GM12873 (cell line): ENCODE data around the gene CLCN5.

ENCODE experiments used
- TF ChIP-seq, protein P1 (sequence below): IDR thresholded peaks from 2 replicates; pipeline ENCODE4 v1.5.1; 2012; ENCODE audit warnings: low read depth, mild to moderate bottlenecking, moderate library complexity, low read length, control low read depth; ENCODE audit not compliant: insufficient read depth; ENCODE audit errors: missing control alignments

The CLCN5 gene

DNA sequence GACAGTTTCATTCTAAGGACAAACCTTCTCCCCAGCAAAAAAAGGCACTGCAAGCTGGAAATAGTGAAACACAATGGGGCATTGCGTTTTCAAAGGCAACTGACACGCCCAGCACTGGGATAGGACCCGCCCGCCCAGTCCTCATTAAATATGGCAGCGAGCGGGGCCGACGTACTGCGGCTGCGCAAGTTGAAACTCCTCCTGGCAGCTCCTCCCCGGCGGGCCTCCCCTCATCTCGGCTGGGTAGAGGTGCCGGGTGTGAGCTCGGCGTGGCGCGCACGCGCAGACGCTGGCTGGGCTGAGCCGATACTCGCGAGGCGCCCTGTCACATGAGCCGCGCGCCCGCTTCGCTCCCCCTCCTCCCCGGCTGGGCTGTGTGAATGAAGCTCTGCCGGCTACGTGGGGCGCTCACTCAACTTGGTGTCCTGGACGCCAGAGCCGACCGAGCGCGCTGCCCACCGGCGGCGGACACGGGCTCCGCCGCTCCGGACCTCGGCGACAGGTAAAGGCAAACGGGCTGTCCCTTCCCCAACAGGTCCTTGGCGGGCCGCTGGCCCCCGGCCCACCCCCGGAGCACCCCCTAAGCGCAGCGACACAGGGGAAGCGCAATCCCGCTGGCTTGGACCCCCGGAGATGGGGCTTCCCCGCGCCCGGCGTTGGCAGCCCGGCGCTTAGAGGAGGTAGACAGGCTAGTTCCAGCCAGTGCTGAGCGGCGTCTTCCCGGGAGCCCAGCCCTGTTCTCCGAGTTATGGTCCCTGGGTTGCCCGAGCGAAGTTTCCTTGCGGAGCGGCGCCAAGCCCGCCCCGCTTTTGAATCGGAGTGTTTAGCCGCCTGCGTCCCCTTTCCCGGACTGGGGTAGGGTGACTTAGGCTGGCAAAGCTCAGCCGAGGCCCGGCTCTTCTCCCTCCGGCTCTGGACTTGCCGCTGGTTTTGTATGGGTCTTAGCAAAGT is at the start of gene CLCN5:
Gene CLCN5 (plus strand): TSS at position 306 of the 951 bp plus-strand sequence. CDS start 2,703 bp downstream, outside the sequence.
- TF ChIP-seq, protein P1, sequence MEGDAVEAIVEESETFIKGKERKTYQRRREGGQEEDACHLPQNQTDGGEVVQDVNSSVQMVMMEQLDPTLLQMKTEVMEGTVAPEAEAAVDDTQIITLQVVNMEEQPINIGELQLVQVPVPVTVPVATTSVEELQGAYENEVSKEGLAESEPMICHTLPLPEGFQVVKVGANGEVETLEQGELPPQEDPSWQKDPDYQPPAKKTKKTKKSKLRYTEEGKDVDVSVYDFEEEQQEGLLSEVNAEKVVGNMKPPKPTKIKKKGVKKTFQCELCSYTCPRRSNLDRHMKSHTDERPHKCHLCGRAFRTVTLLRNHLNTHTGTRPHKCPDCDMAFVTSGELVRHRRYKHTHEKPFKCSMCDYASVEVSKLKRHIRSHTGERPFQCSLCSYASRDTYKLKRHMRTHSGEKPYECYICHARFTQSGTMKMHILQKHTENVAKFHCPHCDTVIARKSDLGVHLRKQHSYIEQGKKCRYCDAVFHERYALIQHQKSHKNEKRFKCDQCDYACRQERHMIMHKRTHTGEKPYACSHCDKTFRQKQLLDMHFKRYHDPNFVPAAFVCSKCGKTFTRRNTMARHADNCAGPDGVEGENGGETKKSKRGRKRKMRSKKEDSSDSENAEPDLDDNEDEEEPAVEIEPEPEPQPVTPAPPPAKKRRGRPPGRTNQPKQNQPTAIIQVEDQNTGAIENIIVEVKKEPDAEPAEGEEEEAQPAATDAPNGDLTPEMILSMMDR: no peak

DNA sequence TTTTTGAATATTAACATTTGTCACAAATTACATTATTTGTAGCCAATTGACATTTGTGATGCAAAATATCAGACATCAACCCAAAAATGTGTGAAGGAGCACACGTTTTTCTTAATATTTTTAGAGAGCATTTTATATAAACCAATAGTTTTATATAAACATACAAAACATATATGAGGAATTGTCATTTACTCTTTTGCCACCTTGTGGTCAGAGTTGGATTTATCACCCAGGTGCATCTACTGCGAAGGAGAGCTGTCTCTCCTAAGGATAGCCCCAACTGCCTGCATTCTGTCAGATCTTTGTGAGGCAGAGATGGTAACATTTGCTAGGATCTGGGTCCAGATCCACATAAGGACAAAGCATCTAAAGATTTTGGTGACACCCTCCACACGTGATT is 45.6 kb upstream of the CLCN5 start:
- TF ChIP-seq, protein P1: peak; percentile 49

DNA sequence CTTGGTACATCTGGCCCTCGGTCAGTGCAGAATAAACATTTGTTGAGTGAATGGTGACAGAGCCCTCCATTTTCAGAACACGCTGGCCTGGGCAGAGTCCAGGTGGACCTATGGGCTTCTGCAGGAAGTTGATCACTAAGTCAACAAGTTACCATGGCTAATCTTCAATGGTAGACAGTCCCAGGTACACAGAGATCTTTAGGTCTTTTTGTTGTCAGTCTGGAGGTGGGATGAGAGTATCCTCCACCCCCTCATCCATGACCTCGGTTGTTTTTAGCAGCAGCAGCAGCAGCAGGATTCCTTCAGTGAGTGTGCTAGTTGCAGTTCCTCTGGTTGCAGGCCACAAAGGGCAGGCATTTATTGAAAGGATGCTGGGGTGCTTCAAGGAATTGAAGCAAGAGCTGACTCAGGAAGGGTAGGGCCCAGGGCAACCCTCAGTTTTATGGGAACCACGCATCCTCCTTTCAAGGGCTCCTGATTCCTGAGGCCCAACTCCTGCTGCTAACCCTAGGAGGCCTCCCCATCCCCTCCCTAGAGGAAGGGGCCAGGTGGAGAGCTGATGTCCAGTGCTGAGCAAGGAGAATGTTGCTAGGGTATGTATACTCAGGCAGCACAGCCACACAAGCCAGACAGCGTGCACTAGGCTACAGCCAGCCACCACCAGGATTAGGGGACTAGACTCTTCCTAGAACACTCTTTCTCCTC is 44.8 kb upstream of the CLCN5 start:
- TF ChIP-seq, protein P1: no peak

DNA sequence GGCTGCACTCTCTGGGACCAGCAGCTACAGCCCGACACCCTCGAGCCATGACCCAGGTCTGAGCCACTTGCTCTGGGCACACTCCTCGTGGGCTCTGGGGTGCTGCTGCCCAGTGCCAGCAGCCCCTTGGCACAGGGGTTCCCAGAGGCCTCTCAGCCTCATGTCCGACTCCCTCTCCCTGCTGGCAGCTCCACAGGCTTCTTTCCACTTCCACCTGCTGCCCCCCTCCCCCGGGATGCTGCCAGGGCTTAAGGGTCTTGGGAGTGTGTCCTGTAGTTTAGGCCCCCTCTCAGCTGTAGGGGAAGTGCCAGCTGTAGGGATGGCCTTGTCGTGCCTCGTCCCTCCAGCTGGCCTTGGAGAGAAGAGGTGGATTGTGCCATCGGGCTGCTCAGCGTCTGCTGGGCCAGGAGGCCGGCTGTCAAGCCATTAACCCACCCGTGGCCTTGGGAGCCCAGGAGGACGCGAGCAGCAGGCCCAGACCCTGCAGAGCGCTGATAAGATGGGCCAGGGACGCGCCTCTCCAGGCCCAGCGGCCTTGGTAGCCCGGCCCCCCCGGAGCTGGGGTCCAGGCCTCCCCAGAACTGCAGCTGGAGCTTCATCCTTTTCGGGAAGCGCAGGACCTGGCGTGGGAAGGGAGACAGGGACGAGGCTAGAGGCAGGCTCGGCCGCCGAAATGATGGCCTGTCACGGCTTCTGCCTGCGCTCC is 44.1 kb upstream of the CLCN5 start:
- TF ChIP-seq, protein P1: no peak

DNA sequence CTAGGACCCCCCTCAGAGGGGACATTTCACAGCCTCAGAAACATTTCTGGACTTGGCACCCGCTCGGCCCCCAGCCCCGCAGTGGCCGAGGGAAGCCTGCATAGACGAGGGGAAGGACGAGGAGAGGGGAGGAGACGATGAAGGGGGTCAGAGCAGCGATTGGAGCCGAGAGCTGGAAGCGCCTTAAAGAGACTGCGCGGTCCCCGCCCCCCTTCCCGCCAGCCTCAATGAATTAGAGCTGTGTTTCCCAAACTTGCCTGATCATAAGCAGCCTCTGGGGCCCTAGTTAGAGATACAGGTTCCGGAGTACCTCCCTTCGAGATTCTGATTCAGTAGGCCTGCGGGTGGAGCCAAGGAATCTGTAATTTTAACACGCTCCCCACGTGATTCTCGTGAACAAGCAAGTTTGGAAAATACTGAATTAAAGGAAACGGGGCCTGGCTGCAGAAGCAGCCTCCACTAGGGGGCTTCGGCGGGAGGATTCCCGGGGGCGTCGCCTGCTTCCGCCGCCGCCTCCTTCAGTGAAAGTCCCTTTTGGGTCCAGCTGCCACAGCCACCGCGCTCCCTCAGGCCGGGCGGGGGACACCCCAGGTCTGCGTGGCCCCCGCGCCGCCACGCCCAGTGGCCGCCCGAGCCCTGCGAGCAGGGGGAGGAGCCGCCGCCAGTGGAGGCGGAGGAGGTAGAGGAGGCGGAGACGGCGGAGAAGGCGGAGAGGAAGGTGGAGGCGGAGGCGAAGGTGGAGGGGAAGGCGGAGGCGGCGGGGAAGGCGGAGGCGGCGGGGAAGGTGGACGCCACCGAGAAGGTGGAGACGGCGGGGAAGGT is 43.4 kb upstream of the CLCN5 start, which contains the start of gene USP27X:
Gene USP27X (plus strand): TSS at position 651 of the 822 bp plus-strand sequence. CDS start 824 bp downstream, outside the sequence.
- TF ChIP-seq, protein P1: peak; percentile 54

DNA sequence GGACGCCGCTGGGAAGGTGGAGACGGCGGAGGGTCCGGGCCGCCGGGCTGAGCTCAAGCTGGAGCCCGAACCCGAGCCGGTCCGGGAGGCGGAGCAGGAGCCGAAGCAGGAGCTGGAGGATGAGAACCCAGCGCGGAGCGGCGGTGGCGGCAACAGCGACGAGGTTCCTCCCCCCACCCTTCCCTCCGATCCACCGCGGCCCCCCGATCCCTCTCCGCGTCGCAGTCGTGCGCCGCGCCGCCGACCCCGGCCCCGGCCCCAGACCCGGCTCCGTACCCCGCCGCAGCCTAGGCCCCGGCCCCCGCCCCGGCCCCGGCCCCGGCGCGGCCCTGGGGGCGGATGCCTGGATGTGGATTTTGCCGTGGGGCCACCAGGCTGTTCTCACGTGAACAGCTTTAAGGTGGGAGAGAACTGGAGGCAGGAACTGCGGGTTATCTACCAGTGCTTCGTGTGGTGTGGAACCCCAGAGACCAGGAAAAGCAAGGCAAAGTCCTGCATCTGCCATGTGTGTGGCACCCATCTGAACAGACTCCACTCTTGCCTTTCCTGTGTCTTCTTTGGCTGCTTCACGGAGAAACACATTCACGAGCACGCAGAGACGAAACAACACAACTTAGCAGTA is 42.6 kb upstream of the CLCN5 start:
- TF ChIP-seq, protein P1: no peak
